ENCODE results near the gene SIX1.

DNA sequence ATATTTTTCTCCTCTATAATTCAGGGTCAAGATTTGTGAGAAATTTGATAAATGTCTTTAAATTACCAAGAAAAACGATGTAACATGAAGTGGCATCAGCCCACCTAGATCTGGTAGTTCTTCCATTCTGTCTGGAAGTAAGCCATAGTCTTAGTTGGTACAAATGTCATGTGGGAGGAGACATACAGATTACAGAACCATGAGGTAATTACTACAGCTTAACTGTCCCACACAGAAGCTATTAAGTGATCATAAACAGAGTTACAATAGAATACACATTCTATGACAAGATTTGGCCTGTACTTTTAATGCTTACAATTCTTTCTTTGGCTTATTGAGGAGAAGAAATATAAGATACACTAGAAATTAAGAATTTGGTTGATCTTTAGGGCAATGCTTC is 13.7 kb upstream of the SIX1 start:
- TF ChIP-seq, protein P1, sequence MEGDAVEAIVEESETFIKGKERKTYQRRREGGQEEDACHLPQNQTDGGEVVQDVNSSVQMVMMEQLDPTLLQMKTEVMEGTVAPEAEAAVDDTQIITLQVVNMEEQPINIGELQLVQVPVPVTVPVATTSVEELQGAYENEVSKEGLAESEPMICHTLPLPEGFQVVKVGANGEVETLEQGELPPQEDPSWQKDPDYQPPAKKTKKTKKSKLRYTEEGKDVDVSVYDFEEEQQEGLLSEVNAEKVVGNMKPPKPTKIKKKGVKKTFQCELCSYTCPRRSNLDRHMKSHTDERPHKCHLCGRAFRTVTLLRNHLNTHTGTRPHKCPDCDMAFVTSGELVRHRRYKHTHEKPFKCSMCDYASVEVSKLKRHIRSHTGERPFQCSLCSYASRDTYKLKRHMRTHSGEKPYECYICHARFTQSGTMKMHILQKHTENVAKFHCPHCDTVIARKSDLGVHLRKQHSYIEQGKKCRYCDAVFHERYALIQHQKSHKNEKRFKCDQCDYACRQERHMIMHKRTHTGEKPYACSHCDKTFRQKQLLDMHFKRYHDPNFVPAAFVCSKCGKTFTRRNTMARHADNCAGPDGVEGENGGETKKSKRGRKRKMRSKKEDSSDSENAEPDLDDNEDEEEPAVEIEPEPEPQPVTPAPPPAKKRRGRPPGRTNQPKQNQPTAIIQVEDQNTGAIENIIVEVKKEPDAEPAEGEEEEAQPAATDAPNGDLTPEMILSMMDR (conservative IDR thresholded peaks at IDR 0.05; ENCODE audit: low read length): no peak
- TF ChIP-seq EZH2phosphoT487 (IDR thresholded peaks at IDR 0.05; ENCODE audit: borderline replicate concordance): no peak

All from Loucy (cell line).